GM18858 (cell line): Measurements from ENCODE around the gene PLA2G2F.

Source experiments
- ATAC-seq: cut with Tn5 transposase; IDR thresholded peaks from one replicate; pipeline ENCODE4 v1.9.1; 2021; ENCODE audit not compliant: unreplicated experiment

Gene PLA2G2F

DNA sequence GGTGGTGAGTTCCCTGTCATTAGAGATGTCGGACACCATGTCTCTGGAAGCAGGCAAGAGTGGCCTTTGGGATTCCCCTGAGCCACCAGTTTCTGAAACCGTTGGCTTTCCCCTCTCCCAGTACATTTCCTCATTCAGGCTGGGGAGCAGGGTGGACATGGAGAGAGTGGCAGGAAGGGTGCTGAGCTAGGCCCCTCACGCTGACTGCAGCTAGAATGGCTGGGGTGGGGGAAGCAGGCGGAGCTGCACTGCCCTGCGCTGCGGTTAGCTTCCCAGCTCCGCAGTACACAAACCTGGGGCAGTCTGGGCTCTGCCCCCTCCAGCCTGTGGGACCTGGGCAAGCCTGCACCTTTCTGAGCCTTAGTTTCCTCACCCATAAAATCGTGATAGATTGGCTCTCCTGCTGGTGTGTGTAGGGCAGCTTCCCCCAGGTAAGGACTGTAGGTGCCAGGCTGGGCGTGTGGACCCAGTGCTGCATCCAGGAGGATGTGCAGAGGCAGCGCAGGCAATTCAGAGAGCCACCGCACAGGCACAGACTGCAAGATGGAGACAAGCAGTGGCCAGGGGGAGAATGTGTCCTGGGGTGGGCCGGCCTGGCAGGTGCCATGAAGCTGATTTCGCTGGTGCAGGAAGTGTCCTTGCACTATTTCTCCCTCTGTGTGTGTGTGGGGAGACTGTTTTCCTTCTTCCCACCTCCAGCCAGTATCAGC lies 3.0 kb downstream of the PLA2G2F start:
- ATAC-seq = no peak

DNA sequence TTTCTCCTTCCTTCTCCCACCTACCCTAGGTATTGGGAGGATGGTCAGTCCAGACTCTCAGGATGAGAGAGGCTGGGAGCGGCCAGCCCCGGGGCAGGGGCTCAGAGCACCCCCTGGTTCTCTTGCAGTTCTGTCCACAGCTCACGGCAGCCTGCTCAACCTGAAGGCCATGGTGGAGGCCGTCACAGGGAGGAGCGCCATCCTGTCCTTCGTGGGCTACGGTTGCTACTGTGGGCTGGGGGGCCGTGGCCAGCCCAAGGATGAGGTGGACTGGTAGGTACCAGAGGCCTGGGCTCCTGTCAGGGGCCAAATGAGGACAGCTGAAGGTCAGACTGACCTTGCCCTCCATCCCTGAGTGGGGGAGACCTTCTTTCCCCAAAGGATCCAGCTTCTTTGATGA lies 4.2 kb downstream of the PLA2G2F start:
- no peak for ATAC-seq

DNA sequence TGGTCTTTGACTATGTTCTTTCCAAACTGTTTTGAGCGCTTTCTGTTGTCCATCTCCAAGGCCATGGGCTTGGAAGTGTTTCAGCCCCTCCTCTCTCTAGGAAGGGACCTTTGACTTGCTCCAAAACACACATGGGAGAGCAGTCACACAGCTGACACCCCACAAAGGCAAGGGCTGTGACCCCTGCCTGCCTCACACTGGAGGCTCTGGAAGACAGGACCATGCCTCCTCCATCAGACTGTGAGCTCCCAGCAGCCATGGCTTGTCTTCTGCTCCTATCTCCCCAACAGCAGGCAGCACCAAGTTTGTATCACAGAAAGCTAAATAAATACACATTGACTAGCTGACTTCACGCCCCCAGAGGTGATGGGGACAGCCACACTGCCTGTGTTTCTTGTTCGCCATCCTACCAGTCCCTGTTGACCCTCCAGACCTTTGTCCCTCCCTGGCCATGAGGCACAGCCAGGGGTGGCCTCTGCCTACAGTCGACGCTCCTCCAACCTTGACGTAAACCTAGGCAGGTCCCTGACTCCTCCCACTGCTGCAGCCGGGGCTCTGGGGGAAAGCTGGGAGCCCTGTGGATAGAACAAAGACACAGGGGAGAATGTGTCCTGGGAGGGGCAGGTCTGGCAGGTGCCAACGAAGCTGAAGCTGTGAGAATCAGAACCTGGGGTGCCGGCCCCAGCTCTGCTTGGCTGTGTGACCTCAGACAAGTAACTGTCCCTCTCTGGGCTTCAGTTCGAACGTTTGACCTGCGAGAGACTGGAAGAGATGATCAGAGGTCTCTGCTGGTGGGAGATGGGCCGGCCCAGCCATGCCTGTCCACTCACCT lies 4.8 kb downstream of the PLA2G2F start:
- no peak for ATAC-seq

DNA sequence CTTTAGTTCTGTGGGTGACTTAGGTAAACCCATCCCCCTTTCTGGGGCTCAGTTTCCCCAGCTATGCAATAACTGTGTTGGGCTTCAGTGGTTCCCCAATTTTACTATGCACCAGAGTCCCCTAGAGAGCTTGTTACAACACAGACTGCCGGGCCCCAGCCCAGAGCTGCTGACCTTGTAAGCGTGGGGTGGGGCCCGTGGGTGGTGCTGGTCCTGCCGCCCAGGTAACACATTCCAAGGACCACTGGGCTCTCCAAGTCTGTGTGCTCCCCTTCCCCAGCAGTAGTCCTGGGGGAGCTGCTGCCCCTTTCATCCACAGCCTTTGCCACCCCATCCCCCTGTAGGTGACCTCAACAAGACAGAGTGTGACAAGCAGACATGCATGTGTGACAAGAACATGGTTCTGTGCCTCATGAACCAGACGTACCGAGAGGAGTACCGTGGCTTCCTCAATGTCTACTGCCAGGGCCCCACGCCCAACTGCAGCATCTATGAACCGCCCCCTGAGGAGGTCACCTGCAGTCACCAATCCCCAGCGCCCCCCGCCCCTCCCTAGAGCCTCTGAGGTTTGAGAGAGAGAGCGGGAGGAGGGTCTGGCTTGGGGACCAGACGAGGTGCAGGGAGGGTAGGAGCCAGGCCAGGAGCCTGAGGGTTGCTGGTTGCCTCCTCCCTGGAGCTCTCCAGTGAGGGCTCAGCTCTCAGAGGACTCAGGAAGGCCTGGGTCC lies 8.9 kb downstream of the PLA2G2F start:
- ATAC-seq = no peak

DNA sequence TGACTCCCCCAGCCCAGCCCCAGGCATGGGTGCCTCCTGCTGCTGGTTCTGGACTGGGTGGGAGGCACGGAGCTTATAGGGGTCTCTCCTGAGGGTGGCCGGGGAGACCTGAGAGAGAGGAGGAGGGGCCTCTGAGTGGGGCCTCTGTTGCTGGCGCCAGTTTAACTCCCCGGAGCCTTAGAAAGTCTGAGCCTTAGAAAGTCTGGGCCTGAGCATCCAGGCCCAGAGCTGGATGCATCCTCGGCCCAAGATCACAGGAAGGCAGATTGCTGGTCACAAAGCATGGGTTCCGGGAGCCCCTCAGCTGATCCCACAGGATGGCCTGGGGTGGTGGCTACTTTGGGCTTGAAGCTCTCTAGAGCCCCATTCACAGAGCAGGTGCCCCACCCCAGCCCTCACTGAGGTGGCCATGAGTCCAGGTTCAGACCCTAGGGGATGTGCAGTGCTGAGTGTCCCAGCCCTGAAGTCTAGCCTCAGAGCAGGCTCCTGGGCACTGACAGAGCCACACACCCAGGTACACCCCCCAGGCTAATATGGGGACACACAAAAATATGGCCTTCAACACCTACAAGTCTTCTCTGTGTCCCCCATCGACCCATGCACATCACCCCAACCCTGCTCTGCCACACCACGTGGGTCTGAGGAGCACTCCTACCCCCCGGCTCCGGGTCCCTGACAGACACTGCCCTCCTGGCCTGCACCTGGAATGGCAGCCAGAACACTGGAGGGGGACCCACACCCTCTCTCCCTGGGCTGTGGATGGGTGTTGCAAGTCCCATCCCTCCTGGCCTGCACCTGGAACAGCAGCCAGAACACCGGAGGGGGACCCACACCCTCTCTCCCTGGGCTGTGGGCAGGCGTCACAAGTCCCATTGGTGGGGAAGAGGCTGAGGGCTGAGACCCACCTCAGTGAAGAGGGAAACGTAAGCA lies 9.7 kb downstream of the PLA2G2F start:
- ATAC-seq = no peak

DNA sequence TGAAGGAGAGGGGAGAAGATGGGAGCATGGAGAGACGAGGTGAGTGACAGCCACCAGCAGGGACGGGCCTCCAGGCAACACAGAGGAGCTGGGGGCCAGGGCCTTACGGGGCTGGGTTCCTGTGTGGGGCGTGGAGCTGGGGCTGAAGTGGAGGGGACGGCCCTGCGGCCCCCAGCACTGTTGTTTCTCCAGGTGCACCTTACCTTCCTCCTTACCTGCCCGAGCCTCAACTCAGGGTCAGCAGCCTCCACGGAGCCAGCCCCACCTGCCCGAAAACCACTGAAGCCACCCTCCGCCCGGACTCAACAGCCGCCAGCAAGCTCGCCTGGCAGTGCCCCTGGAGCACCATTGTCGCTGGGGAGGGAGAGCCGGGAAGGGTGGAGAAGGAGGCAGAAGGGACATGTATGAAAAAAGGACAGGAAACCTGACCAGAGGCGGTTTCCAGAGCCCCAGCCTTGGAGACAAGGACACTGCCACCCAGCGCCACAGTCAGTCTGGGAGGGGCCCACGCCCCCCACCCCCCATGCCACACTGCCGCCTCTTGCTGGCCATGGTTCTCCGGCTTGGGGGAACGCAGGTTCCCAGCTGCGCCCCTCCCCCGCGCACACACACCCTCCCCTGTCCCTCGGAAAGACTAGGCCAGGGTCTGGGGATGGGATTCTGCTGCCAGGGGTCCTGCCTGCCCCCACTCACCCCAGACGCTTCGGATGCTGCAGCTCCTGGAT lies 10.6 kb downstream of the PLA2G2F start:
- ATAC-seq = no peak

DNA sequence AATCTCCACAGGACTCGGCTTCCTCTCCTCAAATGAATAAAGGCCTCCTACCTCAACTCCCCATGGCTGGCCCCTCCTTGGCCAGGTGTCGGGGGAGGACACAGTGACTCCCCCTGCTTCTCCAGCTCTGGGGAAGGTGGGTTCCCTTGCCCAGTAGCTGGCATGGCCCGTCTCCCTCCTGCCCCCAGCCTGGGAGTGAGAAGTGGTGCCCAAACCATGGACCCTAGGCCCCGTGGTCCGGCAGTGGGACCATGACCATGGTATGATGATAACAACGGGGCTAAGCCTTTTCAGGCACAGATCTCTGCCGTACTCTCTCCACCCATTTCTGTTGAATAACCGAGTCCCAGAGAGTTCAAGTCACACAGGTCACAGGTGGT lies 11.2 kb downstream of the PLA2G2F start:
- no peak for ATAC-seq

DNA sequence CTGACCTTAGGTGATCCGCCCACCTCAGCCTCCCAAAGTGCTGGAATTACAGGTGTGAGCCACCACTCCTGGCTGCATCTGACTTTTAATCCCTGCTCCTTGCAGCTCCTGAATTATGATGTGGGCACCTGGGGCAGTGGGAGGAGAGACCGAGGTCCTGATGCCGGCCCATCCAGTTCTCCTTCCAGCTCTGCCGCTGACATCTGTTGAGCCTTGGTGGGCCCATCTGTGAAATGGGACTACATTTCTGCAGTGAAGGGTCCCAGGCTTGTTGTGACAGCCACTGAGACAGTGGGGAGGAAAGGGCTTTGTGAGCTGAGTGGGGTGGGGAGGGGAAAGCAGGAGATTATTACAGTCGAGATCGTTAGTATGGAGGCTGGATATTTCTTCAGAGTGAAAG lies 11.8 kb downstream of the PLA2G2F start:
- ATAC-seq = no peak

DNA sequence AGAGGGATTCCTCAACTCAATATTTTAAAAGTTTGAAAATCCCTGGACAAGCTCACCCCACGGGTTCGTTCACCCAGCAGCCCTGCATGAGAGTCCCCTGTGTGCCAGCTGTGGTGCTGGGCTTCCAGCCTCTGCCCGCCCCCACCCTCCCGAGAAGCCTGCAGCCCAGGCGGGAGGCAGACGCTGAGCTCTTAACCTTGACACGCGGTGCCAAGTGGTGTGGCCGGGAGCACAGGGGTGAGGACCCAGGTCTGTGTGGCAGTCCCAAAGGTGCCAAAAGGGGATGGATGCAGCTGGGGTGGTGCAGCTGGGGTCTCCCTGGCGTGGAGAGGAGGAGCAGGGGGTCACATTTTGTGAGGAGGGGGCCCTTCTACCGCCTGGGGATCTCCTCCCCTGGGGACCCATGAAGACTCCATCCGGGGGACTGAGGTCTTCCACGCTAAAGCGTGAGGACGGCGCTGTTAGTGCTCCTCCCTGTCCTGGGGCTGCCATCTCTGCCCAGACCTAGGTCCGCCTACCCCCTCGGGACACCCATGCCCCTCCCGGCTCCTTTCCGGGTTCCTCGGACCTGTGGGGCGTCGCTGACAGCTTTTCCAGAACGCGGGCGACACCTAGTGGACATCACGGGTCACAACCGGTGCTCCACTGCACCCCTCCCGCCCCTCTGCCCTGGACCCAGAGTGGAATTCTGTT lies 12.9 kb downstream of the PLA2G2F start:
- ATAC-seq = no peak

DNA sequence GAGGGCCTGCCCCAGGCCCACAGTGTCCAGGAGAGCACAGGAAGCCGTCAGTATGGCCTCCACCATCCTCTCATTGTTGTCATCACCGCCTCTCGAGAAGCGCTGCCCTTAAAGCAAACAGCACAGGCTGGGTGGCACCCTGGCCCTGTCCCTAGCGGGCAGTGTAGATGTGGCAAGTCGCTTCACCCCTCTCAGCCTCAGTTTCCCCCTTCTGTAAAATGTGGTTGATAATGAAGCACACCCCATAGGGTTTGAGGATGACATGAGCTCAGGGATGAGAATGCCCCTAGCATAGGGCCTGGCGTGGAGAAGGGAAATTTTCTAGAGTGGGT lies 13.4 kb downstream of the PLA2G2F start:
- no peak for ATAC-seq

DNA sequence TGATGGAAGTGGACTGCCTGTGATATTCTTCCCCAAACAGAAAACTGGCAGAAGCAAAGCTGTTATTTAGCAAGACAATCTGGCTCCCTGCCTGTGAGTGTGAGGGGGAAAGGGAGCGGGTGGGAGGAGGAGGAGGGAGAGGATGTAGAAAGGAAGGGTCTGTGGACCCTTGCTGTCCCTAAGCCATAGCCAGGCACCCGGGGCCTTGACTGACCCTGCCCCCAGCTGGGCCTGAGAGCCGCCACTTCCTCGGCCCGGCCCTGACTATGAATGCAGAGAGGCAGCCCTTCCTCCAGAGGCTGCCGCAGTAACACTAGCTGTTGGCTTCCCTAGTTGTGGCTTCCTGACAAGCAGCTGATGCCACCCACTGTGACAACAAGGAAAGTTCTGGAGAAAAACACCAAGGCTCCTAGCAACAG lies 13.9 kb downstream of the PLA2G2F start:
- no peak for ATAC-seq

DNA sequence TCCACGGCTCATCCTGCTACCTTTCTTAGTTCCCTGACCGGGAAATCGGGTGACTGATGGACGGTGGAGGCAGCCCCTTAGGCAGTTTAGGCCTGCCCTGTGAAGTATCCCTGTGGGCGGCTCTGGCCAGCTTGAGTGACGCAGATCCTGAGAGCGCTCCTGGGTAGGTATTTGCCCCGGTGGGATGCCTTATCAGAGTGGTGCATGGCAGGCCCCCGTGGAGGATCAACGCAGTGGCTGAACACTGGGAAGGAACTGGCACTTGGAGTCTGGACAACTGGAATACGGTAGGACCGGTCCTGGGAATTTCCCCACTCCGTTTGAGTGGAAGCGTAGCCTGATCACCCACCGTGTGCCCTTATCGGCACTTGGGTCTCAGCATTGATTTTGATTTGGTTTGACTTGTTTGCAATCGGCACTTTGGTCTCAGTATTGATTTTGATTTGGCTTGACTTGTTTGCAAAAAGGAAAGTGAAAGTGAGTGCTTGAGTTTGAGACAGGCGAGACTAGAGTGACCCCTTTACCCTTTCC lies 15.2 kb downstream of the PLA2G2F start:
- no peak for ATAC-seq

DNA sequence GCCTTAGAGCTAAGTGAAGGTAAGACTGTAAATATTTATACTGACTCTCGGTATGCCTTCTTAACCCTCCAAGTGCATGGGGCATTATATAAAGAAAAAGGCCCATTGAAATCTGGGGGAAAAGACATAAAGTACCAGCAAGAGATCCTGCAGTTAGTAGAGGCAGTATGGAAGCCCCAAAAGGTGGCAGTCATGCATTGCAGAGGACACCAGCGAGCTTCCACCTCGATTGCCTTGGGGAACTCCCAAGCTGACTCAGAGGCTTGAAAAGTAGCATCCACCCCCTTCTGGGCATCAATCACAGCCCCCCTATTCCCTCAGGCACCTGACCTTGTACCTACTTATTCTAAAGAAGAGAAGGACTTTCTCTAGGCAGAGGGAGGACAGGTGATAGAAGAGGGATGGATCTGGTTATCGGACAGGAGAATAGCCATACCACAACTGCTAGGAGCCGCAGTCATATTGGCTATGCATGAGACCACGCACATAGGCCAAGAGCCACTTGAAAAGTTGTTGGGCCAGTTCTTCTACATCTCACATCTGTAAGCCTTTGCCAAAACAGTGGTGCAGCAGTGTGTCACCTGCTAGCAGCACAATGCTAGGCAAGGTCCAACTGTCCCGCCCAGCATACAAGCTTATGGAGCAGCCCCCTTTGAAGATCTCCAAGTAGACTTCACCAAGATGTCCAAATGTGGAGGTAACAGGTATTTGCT lies 19.4 kb downstream of the PLA2G2F start:
- ATAC-seq = no peak

DNA sequence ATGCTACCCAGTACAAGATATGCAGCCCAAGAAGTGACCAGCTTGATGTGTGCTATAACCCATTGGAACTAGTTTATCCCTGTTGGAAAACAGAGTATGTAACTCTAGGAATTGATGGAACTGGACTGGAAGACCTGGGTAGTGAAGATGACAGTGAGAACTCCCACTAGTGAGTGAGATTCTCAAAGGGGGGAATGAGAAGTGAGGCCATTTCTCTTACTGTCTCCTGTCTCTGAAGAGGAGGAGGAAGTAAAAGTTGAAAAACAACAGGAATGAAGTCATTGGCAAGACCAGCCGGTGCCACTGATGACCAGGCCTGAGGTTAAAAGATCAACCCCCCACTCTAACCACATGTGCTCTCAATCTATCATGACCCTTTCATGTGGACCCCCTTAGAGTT lies 20.9 kb downstream of the PLA2G2F start:
- no peak for ATAC-seq

DNA sequence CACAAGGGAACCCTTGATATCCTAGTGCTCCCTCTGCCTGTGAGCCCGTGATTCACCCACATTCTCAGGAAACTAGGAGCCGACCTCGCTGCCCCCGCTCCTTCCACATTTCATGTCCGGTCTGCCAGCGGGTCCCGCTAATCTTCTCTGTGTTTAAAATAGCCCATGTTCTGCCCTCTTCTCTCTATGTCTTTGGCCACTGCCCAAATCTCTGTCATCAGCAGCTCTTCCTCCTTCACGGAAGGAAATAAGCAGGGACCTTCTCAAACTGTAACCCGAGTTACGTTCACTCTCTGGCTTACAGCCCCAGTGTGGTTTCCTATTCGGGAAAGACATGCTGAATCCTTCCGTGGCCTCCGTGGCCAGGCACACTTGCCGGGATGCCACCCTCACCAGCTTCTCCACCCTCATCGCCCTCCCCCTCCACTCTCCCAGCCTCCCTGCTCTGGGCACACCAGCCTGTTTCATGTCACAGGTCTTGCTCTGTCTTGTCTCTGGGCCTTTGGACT lies 25.6 kb downstream of the PLA2G2F start:
- no peak for ATAC-seq

DNA sequence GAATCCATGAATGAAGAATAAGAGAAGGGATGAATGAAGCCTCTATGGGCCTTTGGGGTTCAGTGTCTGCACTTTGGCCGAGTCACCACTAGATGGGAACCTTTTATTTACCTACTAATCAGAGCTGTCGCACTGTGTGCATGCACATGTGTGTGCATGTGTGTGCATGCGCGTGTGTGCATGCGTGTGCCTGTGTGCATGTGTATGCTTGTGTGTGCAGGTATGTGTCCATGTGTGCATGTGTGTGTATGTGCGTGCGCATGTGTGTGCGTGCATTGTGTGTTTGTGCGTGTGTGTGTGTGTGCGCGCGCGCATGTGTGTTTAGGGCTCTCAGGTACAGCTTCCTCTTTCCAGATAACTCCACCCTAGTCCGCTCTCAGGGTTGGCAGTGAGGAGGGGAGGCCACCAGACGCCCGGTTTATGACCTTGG lies 26.4 kb downstream of the PLA2G2F start:
- no peak for ATAC-seq

DNA sequence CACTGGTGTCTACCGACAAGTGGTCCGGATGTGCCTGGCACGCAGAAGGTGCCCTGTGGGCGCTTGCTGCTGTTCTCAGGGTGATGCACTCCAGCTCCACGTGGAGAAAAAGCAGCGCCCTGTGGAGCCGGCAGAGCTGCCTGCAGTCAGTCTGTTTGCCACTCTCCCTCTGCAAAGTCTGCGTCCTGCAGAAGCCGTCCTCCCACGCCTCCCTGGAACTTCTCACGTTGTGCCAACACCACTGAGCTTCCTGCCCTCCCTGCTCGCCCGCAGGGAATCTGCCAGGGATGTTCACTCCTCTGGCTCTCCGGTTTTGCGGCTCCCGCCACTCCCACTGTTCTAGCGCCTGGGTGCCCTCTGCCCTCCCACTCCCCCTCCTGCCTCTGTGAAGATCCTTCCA lies 26.9 kb downstream of the PLA2G2F start:
- no peak for ATAC-seq

DNA sequence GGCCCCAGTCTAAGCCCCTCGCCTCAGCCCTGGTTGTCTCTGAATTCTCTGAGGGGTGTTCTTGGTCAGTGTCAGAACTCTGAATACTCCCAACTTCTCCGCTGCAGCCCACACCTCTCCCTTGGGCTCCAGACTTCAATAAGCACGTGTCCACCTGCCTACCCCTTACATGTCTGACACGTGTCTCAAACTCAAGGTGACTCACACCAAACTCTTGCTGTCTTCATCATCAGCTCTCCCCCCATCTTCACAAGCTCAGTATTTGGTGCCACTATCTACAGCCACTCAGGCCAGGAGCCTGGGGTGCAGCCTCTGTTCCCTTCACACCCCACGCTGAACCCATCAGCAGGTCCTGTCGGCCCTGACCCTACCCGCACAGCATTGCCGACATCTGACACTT lies 28.0 kb downstream of the PLA2G2F start:
- no peak for ATAC-seq
